Ecto neural progenitor cell (in vitro differentiated cells): ENCODE measurements around the gene METRN.
A peak's percentile ranks its signal among the peaks of the same experiment; 100 is the strongest.
"Not testable (repeated sequence)": the region's sequence is repeated elsewhere in the genome, so short reads cannot be mapped to it uniquely, and the experiment has no call there.

Experiments used
- DNase-seq: peaks from one replicate; pipeline ENCODE4 v3.0.0-alpha.2; 2018; ENCODE audit warnings: low spot score

The METRN gene

DNA sequence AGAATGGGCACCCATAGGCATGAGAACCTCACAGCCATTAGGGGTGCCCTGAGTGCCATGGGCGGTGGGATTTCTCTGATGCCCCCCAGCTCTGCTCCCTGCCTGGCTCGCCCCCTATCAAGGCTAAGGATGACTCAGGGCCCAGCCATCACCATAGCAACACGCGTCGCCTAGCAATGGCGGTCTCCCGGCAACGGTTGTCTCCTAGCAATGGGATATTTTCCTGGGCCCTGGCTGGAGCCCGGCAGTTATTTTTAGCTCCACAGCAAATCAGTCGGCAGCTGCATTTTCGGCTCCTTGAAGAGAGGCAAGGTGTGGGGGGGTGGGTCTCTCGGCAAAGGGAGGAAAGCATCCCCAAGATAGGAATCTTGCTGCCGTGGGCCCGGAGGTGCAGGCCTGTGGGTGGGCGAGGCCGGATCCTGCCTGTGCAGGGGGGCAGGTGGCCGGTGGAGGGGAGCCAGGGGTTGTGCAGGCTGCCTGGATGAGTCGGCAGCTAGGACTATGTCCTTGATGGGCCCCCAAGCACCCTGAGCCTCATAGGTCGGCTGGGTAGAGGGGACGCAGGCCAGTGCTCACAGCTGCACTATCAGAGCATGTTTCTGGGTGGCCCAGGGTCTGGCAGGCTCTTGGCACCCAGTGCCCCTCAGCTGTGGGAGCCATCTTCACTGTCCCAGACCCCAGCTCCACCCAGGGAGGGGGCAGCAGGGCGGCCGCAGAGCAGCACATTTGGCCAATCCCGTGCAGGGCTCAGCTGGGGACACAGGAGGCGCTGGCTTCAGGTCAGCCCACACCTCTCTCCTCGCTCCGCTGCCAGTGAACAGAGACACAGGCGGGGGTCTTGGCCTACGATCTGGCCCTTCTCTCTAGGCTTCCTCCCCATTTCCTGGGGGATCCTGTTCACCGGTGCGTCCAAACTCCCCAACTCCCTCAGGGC, 5.1 kb upstream of the METRN start:
- peak; percentile 91 for DNase-seq

DNA sequence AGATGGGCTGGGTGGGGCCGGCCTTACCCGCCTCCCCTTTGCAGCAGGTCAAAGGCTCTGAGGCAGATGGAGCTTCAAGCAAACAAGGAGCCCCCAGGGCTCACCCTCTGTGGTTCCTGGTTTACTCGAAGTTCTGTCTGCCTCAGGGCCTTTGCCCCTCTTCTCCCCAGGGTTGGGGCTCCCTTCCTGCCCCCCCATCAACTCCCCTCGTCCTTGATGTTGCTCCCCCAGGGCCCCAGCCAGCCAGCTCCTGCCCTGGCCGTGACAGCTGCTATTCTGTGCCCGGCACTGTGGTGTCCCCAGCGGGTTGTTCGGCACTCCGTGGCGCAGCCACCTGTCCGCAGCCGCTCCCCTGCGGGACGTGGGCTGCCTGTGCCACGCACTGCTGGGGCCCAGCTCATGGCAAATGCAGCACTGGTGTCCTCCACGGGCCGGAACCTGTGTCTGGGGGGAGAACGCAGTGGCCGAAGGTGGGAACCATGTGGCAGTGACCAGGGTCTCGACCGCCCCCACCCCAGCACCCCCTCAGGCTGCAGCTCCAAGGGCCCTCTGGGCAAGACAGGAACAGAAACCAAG, 4.3 kb upstream of the METRN start:
- DNase-seq: no peak

DNA sequence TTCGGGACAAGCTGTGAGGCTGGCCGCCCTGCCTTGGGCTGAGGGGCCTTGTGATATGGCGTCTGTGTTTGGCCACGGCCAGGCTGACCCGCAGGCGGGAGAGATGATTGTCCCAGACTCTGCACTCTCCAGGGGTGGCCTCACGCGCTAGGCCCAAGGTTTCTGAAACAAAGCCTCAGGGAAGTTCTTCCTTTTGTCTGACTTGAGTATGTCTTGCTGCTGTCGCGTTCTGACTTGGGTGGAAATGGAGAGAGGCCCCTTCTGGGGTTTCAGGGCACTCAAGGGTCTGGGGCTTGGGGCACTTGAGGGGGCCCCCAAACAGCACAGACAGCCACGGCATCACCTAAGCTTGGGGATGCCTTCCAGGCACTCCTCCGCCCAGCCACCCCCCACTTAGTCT, 3.8 kb upstream of the METRN start:
- DNase-seq: no peak

DNA sequence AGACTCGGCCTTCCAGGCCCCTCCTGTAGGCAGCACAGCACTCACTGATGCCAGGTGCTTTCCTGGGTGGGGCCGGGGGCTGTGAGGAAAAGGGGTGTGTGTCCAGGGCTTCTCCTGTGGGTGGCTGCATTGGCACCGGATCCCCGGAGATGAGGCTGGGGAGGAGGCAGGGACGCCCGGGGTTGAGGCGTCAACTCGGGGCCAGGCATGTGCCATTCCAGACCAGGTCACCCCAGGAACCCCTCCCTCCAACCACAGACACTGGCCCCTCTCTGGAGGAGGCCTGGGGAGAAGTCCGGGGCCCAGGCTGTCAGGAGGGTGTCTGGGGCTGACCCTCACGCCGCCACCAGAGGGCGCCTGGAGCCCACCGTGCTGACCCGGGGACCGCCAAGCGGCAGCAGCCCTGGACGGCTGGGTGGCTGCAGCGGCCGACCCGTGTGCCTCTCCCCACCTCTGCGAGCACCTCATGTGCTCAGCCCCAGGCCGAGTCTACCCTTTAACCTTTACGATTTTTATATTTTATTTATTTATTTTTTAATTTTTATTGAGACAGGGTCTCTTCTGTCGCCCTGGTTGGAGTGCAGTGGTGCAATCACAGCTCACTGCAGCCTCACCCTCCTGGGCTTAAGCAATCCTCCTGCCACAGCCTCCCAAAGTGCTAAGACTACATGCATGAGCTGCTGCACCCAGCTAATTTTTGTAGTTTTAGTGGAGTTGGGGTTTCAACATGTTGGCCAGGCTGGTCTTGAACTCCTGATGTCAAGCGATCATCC, 3.2 kb upstream of the METRN start:
- DNase-seq: peak; percentile 90

DNA sequence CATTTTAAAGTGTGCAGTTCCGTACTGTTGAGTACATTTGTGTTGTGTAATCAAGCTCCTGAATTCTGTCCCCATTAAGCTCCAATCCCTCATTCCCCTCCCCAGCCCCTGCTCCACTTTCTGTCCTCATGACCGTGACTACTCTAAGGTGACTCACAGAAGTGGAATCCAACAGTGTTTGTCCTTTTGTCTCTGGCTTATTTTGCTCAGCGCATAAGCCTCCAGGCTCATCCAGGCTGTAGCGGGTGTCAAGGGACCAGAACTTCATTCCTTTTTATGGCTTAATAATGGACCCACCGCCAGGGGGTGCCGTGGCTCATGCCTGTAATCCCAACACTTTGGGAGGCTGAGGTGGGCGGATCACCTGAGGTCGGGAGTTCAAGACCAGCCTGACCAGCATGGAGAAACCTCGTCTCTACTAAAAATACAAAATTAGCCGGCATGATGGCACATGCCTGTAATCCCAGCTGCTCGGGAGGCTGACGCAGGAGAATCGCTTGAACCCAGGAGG, 2.1 kb upstream of the METRN start:
- DNase-seq: not testable (repeated sequence)

DNA sequence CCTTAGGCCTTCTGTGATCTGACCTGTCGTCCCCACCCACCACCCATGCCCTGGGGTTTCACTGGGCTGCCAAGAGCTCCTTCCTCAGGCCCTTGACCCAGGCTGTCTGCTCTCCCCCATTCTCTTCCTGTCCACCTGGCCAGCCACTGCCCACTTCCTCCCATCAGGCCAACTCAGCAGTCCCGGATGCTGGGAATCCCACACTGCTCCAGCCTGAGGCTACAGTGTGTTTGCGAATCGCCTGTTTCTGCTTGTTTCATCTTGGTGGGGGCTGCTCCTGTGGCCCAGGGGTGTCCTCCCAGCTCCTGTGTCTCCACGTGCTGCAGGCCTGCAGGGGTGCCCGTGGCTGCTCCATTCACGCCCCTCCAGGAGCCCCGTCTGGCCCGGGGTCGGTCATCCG, 839 bp upstream of the METRN start:
- no peak for DNase-seq

DNA sequence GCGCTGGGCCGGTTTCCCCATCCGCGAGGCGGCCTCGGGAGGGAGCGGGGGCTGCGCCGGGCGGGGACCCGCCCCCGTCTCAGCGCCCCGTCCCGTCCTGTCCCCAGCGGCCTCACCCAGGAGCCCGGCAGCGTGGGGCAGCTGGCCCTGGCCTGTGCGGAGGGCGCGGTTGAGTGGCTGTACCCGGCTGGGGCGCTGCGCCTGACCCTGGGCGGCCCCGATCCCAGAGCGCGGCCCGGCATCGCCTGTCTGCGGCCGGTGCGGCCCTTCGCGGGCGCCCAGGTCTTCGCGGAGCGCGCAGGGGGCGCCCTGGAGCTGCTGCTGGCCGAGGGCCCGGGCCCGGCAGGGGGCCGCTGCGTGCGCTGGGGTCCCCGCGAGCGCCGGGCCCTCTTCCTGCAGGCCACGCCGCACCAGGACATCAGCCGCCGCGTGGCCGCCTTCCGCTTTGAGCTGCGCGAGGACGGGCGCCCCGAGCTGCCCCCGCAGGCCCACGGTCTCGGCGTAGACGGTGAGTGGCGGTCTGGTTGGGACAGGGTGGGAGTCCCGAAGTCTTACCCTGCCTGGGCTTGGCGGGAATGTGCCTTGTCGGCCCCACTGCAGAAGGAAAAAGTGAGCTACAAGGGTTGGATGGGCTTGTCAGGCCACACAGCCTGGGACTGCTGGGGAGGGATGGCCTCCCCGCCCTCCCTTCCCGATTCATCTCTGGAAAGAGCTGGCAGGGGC, 720 bp downstream of the METRN start:
- DNase-seq: no peak

DNA sequence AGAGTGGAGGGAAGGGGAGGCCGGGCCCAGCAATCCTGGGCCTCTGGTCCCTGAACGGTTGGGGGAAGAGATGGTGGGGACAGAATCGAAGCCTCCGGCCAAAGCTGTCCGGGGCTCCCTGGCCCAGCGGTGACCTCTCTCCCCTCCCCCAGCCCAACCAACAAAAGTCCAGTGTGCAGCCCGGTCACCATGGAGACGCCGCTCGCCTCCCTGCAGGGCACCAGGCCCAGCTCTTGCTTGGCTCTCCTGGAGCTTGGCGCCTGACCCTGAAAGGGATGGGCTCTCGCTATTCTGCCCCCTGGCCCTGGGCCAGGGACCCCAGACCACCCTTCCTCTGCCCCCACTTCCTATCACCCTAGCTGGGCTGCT, 1.3 kb downstream of the METRN start:
- peak; percentile 92 for DNase-seq

DNA sequence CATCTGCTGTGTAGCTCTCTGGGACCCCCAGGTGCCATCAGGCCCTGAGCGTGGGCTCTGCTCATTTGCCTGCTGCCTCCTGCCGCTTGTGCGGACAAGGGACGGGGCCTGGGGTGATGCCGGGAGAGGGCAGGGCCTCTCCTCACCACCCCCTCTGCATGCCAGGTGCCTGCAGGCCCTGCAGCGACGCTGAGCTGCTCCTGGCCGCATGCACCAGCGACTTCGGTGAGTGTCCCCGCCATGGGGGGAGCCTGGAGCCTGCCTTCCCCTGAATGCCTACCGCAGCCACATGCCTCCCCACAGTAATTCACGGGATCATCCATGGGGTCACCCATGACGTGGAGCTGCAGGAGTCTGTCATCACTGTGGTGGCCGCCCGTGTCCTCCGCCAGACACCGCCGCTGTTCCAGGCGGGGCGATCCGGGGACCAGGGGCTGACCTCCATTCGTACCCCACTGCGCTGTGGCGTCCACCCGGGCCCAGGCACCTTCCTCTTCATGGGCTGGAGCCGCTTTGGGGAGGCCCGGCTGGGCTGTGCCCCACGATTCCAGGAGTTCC, 1.9 kb downstream of the METRN start:
- no peak for DNase-seq

DNA sequence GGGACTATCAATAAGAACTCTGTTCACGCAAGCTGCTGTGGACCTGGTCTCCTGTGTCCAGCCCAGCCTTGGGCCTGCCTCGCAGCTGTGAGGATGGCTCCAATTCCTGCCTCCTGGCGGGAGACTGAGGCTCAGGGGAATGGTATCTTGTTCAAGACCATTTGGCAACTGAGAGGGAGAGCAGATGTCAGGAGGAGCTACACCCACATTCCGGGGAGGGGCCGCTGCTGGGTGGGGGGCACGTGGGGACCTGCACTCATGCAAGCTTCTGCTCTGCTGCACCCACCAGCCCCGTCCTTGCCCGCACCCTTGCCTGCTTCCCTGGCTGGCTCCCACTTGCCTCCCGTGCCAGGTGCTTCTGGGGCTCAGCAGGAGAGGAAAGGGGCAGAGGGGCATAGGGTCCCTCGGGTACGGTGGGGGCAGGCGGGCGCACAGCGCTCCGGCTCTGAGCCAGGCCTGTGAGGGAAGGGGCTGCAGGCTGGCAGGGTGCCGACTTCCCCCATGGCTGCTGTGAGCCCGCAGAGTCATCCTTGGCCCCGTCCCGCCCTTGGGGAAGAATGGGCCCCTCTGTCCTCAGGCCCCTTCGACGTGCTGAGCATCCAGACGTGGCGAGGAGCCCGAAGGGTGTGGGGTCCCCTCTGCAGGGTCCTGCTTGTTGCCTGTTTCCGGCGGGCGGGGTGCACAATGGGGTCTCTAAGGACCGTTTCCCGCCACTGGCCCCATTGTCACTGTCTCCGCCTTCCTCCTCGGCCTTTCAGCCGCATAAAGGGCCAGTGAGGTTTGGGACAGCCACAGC, 2.7 kb downstream of the METRN start:
- DNase-seq: no peak

DNA sequence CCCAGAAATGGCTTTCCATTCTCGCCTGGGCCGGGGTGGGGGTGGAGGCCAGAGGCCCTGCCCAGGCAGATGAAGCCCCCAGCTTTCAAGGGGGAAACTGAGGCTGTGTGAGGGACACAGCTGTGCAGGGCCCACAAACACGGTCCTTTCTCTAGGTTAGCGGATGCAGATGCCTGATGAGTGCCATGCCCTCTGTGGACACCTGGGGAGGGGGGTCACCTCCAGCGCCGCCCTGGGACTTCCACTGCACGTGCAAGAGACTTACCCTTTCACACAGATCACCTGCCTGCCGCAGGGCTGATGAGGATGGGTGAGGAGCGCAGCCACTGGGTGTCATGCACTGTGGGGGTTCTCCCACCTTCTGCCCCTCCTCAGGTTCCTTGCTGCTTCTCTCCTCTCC, 3.5 kb downstream of the METRN start:
- no peak for DNase-seq

DNA sequence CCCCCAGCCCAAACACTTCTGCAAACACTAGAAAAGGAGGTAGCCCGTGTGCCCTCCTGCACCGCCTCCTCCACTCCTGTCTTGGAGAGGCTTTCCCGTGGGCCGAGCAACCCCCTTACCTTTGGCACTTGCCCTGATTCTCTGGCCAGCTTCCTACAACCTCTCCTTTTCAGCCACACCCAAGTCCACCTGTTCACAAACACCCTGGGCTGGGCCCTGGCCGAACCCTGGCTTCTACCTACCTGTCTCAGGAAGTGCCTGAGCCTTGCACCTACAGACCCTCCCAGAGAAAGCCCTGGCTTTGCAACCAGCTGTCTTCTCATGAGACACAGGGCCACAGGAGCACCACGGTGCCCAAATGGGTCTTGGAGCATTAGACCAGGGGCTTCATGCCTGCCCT, 4.0 kb downstream of the METRN start:
- no peak for DNase-seq

DNA sequence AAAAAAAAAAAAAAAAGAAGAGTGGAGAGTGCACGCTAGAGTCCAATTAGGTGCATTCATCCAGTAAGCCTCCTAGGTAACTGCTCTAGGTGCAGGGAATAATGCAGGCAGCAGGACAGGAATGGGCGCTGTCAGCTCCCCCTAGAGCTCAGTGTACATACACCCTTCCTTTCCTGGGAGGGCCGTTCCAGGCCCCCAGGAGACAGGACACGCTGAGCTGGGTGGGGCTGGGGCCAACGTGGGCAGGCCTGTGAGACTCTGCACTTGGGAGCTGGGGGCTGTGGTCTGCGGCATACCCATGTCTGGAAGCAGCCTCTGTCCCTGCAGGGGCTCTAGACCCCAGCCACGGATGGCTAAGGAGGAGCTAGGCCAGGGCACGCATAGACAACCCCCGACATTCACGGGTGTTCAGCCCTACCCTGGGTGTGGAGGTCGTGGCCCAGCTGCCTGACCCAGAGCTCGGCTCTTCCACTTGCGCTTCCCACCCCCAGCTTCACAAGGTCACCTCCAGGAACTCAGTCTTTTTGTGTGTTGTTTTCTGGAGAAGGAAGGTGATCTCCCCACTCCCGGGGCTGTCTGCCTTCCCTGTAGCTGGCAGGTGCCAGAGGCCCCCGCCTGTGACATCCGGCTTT, 5.0 kb downstream of the METRN start:
- no peak for DNase-seq

DNA sequence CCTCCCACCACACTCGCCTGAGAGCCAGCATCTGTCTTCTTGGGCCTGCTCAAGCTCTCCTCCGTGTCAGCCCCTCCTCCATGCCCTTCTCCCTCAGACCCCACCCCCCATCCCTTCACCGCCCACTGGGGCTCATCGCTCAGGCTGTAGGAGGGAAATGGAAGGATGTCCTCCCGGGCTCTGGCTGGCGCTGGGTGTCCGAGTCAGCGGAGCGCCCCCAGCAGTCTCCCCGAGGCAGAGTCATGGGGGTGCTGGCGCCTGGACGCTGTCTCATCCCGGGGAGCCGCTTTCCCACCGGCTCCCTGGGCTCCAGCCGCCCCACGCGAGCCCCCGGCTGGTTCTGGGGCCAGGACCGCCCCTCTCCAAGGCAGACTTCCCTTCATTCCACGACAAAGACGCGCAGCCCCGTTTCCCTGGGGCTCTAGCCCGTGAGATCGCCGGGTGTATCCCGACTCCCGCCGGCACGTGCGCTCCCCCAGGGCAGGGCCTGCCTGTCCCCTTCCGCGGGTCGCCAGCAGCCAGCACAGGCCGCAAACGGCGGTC, 5.6 kb downstream of the METRN start:
- peak; percentile 80 for DNase-seq

DNA sequence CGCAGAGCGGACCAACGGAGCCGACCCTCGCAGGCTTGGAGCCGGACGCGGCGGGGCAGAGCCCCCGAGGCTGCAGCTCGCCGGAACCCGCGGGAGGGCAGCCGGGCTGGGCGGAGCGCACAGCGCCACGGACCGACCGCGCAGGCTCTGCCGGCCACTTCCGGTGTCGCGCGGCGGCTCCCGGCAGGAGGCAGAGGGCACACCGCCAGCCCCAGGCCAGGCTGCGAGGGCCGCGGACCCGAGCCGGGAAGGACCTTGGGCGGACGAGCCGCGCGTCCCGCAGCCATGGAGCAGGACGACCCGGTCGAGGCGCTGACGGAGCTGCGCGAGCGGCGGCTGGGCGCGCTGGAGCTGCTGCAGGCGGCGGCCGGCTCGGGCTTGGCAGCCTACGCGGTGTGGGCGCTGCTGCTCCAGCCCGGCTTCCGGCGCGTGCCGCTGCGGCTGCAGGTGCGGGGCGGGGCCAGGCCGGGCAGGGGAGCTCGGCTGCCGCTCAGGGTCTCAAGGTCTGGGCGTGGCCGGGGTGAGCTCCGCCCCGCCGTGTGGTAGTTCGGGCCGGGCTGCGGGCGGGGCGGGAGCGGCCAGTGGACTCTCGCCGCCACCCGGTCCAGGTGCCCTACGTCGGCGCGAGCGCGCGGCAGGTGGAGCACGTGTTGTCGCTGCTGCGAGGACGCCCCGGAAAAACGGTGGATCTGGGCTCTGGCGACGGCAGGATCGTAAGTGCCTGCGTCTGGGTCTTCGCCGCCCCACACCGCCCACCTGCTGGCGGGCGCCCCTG, 6.3 kb downstream of the METRN start, which contains the start of gene ANTKMT:
Gene ANTKMT (plus strand): TSS at position 157 of the 775 bp plus-strand sequence. CDS start 129 bp downstream, at position 286.
- peak; percentile 93 for DNase-seq

DNA sequence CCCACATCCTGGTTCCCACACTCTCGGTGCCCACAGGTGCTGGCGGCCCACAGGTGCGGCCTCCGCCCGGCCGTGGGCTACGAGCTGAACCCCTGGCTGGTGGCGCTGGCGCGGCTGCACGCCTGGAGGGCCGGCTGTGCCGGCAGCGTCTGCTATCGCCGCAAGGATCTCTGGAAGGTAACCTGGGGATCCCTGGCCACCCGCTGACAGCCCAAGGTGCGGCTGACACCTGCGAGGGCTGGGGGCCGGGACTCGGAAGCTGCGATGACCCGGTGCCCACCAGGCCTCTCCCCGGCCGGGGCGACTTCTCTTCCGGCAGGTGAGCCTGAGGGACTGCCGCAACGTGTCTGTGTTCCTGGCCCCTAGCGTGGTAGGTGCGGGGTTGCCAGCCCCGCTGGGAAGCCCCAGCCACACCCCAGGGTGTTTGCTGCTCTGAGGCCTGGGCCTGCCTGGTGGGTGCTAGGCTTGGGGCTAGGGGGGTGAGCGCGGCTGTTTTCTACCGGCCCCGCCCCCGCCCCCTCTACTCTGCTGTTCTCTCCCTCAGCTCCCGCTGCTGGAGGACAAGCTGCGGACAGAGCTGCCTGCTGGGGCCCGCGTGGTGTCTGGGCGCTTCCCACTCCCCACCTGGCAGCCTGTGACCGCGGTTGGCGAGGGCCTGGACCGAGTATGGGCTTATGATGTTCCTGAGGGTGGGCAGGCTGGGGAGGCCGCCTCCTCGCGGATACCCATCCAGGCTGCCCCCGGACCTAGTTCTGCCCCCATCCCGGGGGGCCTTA, 7.0 kb downstream of the METRN start:
- DNase-seq: no peak

DNA sequence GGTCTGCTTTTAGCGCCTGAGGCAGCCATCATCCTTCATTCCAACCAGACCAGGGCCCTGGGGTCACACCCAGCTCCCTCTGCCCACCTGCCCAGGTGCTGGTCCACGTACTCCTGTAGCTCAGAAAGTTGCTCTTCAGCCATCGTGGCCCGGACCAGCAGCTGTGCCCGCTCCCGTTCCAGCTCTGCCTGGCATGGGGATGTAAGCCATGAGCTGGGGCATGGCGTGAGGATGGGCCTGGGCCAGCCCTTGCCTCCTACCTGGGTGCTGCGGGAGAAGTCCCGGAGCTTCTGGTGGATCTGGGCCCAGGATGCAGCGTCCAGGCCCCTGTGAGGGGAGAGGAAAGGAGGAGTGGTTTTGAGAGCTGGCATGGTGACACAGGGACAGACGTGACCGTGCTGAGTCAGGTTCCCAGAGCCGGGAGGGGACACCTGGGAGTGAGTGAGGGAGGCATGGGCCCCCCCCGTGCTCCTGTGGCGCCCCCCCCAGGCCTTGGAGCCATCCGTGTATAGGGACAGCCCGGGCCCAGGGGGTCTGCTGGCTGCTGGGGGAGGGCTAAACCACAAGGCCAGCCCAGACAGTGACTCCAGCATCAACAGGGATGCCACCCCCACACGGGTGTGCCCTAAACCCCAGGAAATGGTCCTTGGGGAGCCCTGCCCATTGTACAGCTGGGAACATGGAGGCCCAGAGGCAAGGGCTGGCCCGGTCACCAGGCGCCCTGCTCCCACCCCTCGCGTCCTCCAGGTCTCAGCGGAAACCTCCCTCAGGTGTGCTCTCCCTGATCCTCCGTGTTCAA, 8.1 kb downstream of the METRN start:
- no peak for DNase-seq

DNA sequence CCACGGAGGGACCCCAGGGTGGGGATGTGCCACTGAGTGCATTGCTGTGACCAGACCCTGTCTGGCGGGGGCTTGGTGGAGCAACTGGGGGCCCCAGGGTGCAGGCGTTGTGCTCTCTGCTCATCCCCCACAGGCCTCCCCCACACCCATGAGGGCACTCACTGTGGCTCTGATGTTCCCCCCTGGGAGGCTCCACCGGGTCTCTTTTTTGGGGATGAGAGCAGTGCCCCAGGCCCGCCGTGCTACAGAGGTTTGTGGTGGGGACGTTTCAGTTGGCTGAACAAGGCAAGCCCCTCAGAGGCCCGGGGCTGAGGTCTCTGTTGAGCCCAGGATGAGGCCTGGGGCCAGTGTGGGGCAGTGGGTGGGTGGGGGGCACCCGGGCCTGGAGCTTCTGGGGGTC, 8.8 kb downstream of the METRN start:
- DNase-seq: no peak
